HEK293 (cell line): ENCODE data around the gene HSPG2.

Experiments
- BCL11B ChIP-seq: fragments of 450-650 bp; formaldehyde crosslinking; IDR thresholded peaks from 2 replicates; pipeline ENCODE4 v1.5.1; 2016; ENCODE audit warnings: low read depth, missing biosample characterization, missing genetic modification characterization
- GLI2 ChIP-seq: fragments of 450-650 bp; formaldehyde crosslinking; IDR thresholded peaks from 2 replicates; pipeline ENCODE4; 2017; ENCODE audit warnings: missing biosample characterization, missing genetic modification characterization, low read depth, borderline replicate concordance
- KLF9 ChIP-seq: fragments of 450-650 bp; formaldehyde crosslinking; IDR thresholded peaks from 2 replicates; pipeline ENCODE4 v1.5.1; 2016; ENCODE audit warnings: missing biosample characterization, missing genetic modification characterization, low read depth
- SP3 ChIP-seq: fragments of 450-650 bp; formaldehyde crosslinking; IDR thresholded peaks from 2 replicates; pipeline ENCODE4 v1.5.1; 2016; ENCODE audit warnings: missing biosample characterization, missing genetic modification characterization
- ZBTB17 ChIP-seq: fragments of 450-650 bp; formaldehyde crosslinking; IDR thresholded peaks from 2 replicates; pipeline ENCODE4 v1.5.1; 2016; ENCODE audit warnings: missing biosample characterization, missing genetic modification characterization
- ZEB2 ChIP-seq: fragments of 450-650 bp; formaldehyde crosslinking; IDR thresholded peaks from 2 replicates; pipeline ENCODE4 v1.5.1; 2016; ENCODE audit warnings: missing biosample characterization, missing genetic modification characterization
- ZNF146 ChIP-seq: fragments of 450-650 bp; formaldehyde crosslinking; IDR thresholded peaks from 2 replicates; pipeline ENCODE4 v1.5.1; 2016; ENCODE audit warnings: missing biosample characterization, missing genetic modification characterization
- ZNF2 ChIP-seq: fragments of 450-650 bp; formaldehyde crosslinking; IDR thresholded peaks from 2 replicates; pipeline ENCODE4 v1.5.1; 2016; ENCODE audit warnings: missing biosample characterization, missing genetic modification characterization
- ZNF24 ChIP-seq: fragments of 450-650 bp; formaldehyde crosslinking; IDR thresholded peaks from 2 replicates; pipeline ENCODE4 v1.5.1; 2016; ENCODE audit warnings: missing biosample characterization, missing genetic modification characterization
- ZNF311 ChIP-seq: fragments of 450-650 bp; formaldehyde crosslinking; IDR thresholded peaks from 2 replicates; pipeline ENCODE4 v1.5.1; 2017; ENCODE audit warnings: missing biosample characterization, missing genetic modification characterization, borderline replicate concordance
- ZNF391 ChIP-seq: fragments of 450-650 bp; formaldehyde crosslinking; IDR thresholded peaks from 2 replicates; pipeline ENCODE4 v1.5.1; 2016; ENCODE audit warnings: low read depth, missing biosample characterization, missing genetic modification characterization, borderline replicate concordance
- ZNF426 ChIP-seq: fragments of 450-650 bp; formaldehyde crosslinking; IDR thresholded peaks from 2 replicates; pipeline ENCODE4 v1.5.1; 2017; ENCODE audit warnings: missing biosample characterization, missing genetic modification characterization, mild to moderate bottlenecking, inconsistent platforms, moderate library complexity
- ZNF433 ChIP-seq: fragments of 450-650 bp; formaldehyde crosslinking; IDR thresholded peaks from 2 replicates; pipeline ENCODE4 v1.5.1; 2016; ENCODE audit warnings: missing biosample characterization, missing genetic modification characterization, low read depth
- ZNF544 ChIP-seq: fragments of 450-650 bp; formaldehyde crosslinking; IDR thresholded peaks from 2 replicates; pipeline ENCODE4 v1.5.0; 2017; ENCODE audit warnings: missing biosample characterization, missing genetic modification characterization
- ZNF549 ChIP-seq: fragments of 450-650 bp; IDR thresholded peaks from 2 replicates; pipeline ENCODE4 v1.5.1; 2018; ENCODE audit warnings: missing biosample characterization, missing genetic modification characterization, mild to moderate bottlenecking, inconsistent platforms, moderate library complexity
- ZNF571 ChIP-seq: fragments of 450-650 bp; formaldehyde crosslinking; IDR thresholded peaks from 2 replicates; pipeline ENCODE4 v1.5.0; 2017; ENCODE audit warnings: missing biosample characterization, missing genetic modification characterization
- ZNF596 ChIP-seq: fragments of 450-650 bp; IDR thresholded peaks from 2 replicates; pipeline ENCODE4 v1.5.0; 2018; ENCODE audit warnings: missing biosample characterization, mild to moderate bottlenecking, missing genetic modification characterization, moderate library complexity
- ZNF768 ChIP-seq: fragments of 450-650 bp; formaldehyde crosslinking; IDR thresholded peaks from 2 replicates; pipeline ENCODE4 v1.5.1; 2018; ENCODE audit warnings: missing biosample characterization, mild to moderate bottlenecking, missing genetic modification characterization
- TF ChIP-seq, protein P1 (sequence below): fragments of 450-650 bp; formaldehyde crosslinking; IDR thresholded peaks from 2 replicates; pipeline ENCODE4 v1.5.1; 2016; ENCODE audit warnings: missing biosample characterization, missing genetic modification characterization
- TF ChIP-seq, protein P2 (sequence below): fragments of 450-650 bp; formaldehyde crosslinking; IDR thresholded peaks from 2 replicates; pipeline ENCODE4 v1.5.1; 2016; ENCODE audit warnings: missing biosample characterization, missing genetic modification characterization
- TF ChIP-seq, protein P3 (sequence below): fragments of 450-650 bp; formaldehyde crosslinking; IDR thresholded peaks from 2 replicates; pipeline ENCODE4; 2016; ENCODE audit warnings: missing biosample characterization, missing genetic modification characterization
- TF ChIP-seq, protein P4 (sequence below): fragments of 450-650 bp; formaldehyde crosslinking; IDR thresholded peaks from 2 replicates; pipeline ENCODE4 v1.5.1; 2016; ENCODE audit warnings: missing biosample characterization, missing genetic modification characterization, borderline replicate concordance
- TF ChIP-seq, protein P5 (sequence below): fragments of 450-650 bp; formaldehyde crosslinking; IDR thresholded peaks from 2 replicates; pipeline ENCODE4 v1.5.1; 2016; ENCODE audit warnings: missing biosample characterization, missing genetic modification characterization, low read depth
- TF ChIP-seq, protein P6 (sequence below): fragments of 450-650 bp; formaldehyde crosslinking; IDR thresholded peaks from 2 replicates; pipeline ENCODE4 v1.5.1; 2016; ENCODE audit warnings: missing biosample characterization, missing genetic modification characterization, borderline replicate concordance
- TF ChIP-seq, protein P7 (sequence below): fragments of 450-650 bp; formaldehyde crosslinking; IDR thresholded peaks from 2 replicates; pipeline ENCODE4 v1.5.1; 2016; ENCODE audit warnings: missing biosample characterization, missing genetic modification characterization

HSPG2 gene

DNA sequence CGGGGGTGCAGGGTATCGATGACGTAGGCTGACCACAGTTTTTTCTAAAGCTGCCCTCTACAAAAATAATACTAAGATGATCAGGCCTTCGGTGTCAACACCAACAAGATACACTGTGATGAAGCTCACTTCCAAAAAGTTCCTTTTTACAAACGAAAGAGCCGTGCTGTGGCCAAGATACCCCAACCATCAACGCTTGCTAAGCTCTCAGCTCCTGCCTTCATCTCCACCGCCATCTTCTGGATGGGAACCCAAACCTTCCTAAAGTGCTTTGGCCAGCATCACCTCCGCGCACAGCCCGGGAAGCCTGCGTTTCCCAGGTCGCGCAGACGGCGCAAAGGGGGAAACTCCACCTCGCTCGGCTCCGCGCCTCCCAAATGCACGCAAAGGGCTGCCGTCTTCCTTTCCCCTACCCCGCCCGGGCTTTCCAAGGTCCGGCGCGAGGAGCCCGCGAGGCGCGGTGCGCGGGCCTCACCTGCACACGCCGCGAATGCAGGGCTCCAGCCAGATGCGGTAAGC is 154.7 kb downstream of the HSPG2 start (continued):
- no peak for TF ChIP-seq ZNF544 (tag by site-specific recombination)
- TF ChIP-seq ZNF24, result peak; percentile 44; the same call in 1 of the 2 replicates
- no peak for TF ChIP-seq ZNF768 (tag by site-specific recombination)
- TF ChIP-seq, protein P1, sequence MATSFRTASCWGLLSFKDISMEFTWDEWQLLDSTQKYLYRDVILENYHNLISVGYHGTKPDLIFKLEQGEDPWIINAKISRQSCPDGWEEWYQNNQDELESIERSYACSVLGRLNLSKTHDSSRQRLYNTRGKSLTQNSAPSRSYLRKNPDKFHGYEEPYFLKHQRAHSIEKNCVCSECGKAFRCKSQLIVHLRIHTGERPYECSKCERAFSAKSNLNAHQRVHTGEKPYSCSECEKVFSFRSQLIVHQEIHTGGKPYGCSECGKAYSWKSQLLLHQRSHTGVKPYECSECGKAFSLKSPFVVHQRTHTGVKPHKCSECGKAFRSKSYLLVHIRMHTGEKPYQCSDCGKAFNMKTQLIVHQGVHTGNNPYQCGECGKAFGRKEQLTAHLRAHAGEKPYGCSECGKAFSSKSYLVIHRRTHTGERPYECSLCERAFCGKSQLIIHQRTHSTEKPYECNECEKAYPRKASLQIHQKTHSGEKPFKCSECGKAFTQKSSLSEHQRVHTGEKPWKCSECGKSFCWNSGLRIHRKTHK, result no peak
- TF ChIP-seq ZEB2, result peak; percentile 46; the same call in 1 of the 2 replicates
- TF ChIP-seq ZNF426 (tag by site-specific recombination), result no peak
- 0 out of 2 replicates have a peak, but pooled peaks have one; percentile 2 for TF ChIP-seq ZNF146 (tag by site-specific recombination)
- TF ChIP-seq ZNF549 (tag by site-specific recombination), result no peak
- no peak for TF ChIP-seq KLF9 (tag by site-specific recombination)
- TF ChIP-seq ZNF433, result no peak
- 0 out of 2 replicates have a peak, but pooled peaks have one; percentile 47 for TF ChIP-seq ZBTB17 (tag by site-specific recombination)
- 0 out of 2 replicates have a peak, but pooled peaks have one; percentile 8 for TF ChIP-seq SP3 (tag by site-specific recombination)
- TF ChIP-seq GLI2, result no peak
- TF ChIP-seq, protein P2, sequence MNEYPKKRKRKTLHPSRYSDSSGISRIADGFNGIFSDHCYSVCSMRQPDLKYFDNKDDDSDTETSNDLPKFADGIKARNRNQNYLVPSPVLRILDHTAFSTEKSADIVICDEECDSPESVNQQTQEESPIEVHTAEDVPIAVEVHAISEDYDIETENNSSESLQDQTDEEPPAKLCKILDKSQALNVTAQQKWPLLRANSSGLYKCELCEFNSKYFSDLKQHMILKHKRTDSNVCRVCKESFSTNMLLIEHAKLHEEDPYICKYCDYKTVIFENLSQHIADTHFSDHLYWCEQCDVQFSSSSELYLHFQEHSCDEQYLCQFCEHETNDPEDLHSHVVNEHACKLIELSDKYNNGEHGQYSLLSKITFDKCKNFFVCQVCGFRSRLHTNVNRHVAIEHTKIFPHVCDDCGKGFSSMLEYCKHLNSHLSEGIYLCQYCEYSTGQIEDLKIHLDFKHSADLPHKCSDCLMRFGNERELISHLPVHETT (tag by site-specific recombination), result 0 out of 2 replicates have a peak, but pooled peaks have one; percentile 11
- TF ChIP-seq ZNF391 (tag by site-specific recombination), result no peak
- TF ChIP-seq, protein P3, sequence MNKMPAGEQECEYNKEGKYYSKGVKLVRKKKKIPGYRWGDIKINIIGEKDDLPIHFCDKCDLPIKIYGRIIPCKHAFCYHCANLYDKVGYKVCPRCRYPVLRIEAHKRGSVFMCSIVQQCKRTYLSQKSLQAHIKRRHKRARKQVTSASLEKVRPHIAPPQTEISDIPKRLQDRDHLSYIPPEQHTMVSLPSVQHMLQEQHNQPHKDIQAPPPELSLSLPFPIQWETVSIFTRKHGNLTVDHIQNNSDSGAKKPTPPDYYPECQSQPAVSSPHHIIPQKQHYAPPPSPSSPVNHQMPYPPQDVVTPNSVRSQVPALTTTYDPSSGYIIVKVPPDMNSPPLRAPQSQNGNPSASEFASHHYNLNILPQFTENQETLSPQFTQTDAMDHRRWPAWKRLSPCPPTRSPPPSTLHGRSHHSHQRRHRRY (tag by site-specific recombination), result no peak
- TF ChIP-seq, protein P4, sequence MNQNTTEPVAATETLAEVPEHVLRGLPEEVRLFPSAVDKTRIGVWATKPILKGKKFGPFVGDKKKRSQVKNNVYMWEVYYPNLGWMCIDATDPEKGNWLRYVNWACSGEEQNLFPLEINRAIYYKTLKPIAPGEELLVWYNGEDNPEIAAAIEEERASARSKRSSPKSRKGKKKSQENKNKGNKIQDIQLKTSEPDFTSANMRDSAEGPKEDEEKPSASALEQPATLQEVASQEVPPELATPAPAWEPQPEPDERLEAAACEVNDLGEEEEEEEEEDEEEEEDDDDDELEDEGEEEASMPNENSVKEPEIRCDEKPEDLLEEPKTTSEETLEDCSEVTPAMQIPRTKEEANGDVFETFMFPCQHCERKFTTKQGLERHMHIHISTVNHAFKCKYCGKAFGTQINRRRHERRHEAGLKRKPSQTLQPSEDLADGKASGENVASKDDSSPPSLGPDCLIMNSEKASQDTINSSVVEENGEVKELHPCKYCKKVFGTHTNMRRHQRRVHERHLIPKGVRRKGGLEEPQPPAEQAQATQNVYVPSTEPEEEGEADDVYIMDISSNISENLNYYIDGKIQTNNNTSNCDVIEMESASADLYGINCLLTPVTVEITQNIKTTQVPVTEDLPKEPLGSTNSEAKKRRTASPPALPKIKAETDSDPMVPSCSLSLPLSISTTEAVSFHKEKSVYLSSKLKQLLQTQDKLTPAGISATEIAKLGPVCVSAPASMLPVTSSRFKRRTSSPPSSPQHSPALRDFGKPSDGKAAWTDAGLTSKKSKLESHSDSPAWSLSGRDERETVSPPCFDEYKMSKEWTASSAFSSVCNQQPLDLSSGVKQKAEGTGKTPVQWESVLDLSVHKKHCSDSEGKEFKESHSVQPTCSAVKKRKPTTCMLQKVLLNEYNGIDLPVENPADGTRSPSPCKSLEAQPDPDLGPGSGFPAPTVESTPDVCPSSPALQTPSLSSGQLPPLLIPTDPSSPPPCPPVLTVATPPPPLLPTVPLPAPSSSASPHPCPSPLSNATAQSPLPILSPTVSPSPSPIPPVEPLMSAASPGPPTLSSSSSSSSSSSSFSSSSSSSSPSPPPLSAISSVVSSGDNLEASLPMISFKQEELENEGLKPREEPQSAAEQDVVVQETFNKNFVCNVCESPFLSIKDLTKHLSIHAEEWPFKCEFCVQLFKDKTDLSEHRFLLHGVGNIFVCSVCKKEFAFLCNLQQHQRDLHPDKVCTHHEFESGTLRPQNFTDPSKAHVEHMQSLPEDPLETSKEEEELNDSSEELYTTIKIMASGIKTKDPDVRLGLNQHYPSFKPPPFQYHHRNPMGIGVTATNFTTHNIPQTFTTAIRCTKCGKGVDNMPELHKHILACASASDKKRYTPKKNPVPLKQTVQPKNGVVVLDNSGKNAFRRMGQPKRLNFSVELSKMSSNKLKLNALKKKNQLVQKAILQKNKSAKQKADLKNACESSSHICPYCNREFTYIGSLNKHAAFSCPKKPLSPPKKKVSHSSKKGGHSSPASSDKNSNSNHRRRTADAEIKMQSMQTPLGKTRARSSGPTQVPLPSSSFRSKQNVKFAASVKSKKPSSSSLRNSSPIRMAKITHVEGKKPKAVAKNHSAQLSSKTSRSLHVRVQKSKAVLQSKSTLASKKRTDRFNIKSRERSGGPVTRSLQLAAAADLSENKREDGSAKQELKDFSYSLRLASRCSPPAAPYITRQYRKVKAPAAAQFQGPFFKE, result no peak
- no peak for TF ChIP-seq ZNF571
- no peak for TF ChIP-seq ZNF311 (tag by site-specific recombination)
- TF ChIP-seq ZNF2 (tag by site-specific recombination), result peak; percentile 50; the same call in 1 of the 2 replicates
- TF ChIP-seq, protein P5, sequence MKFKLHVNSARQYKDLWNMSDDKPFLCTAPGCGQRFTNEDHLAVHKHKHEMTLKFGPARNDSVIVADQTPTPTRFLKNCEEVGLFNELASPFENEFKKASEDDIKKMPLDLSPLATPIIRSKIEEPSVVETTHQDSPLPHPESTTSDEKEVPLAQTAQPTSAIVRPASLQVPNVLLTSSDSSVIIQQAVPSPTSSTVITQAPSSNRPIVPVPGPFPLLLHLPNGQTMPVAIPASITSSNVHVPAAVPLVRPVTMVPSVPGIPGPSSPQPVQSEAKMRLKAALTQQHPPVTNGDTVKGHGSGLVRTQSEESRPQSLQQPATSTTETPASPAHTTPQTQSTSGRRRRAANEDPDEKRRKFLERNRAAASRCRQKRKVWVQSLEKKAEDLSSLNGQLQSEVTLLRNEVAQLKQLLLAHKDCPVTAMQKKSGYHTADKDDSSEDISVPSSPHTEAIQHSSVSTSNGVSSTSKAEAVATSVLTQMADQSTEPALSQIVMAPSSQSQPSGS (tag by site-specific recombination), result peak; percentile 82
- TF ChIP-seq, protein P6, sequence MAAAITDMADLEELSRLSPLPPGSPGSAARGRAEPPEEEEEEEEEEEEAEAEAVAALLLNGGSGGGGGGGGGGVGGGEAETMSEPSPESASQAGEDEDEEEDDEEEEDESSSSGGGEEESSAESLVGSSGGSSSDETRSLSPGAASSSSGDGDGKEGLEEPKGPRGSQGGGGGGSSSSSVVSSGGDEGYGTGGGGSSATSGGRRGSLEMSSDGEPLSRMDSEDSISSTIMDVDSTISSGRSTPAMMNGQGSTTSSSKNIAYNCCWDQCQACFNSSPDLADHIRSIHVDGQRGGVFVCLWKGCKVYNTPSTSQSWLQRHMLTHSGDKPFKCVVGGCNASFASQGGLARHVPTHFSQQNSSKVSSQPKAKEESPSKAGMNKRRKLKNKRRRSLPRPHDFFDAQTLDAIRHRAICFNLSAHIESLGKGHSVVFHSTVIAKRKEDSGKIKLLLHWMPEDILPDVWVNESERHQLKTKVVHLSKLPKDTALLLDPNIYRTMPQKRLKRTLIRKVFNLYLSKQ, result no peak
- no peak for TF ChIP-seq ZNF596 (tag by site-specific recombination)
- no peak for TF ChIP-seq BCL11B (tag by site-specific recombination)
- TF ChIP-seq, protein P7, sequence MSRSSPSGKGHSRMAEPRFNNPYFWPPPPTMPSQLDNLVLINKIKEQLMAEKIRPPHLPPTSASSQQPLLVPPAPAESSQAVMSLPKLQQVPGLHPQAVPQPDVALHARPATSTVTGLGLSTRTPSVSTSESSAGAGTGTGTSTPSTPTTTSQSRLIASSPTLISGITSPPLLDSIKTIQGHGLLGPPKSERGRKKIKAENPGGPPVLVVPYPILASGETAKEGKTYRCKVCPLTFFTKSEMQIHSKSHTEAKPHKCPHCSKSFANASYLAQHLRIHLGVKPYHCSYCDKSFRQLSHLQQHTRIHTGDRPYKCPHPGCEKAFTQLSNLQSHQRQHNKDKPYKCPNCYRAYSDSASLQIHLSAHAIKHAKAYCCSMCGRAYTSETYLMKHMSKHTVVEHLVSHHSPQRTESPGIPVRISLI (tag by site-specific recombination), result no peak; the same call in 1 of the 2 replicates
